DMS114 treated with DMSO at 0.1 percent for 48 hours (cell line): Measurements from ENCODE around the gene FPGS.

Source experiments
- DNase-seq: peaks from one replicate; lab custom pipeline; 2025; ENCODE audit not compliant: unreplicated experiment; lab: John Stamatoyannopoulos, UW

The FPGS gene

GRCh38 chr9:127785933-127786772 is 16.5 kb upstream of the FPGS start, which contains the start of gene CDK9:
Gene CDK9, plus strand, starts transcription at chr9:127786034. Its CDS starts 115 bp downstream, at chr9:127786149.
- DNase-seq: peak; percentile 54

GRCh38 chr9:127786773-127787104 is 15.9 kb upstream of the FPGS start:
- no peak for DNase-seq

- no peak for DNase-seq
These were observed 14.2 kb upstream of the FPGS start for GRCh38 chr9:127788337-127789011.

GRCh38 chr9:127789179-127789578 is 13.5 kb upstream of the FPGS start:
- no peak for DNase-seq

GRCh38 chr9:127790094-127790855 is 12.4 kb upstream of the FPGS start:
- DNase-seq: no peak

- DNase-seq: no peak
These were observed 11.6 kb upstream of the FPGS start for GRCh38 chr9:127791085-127791484.

GRCh38 chr9:127792417-127793031 is 10.2 kb upstream of the FPGS start:
- DNase-seq: no peak

GRCh38 chr9:127793093-127793708 is 9.5 kb upstream of the FPGS start:
- DNase-seq: no peak

- DNase-seq: no peak
These were observed 8.5 kb upstream of the FPGS start for GRCh38 chr9:127794001-127794791.

- no peak for DNase-seq
These were observed 6.4 kb upstream of the FPGS start for GRCh38 chr9:127796225-127796813.

- DNase-seq: no peak
These were observed 5.8 kb upstream of the FPGS start for GRCh38 chr9:127796852-127797370.

GRCh38 chr9:127801955-127802575 is 617 bp upstream of the FPGS start:
- no peak for DNase-seq

GRCh38 chr9:127803507-127804352 is 1.0 kb downstream of the FPGS start:
- no peak for DNase-seq

- DNase-seq: no peak
These were observed 2.9 kb downstream of the FPGS start for GRCh38 chr9:127805620-127806019.

GRCh38 chr9:127806871-127807270 is 4.2 kb downstream of the FPGS start:
- DNase-seq: no peak

GRCh38 chr9:127808347-127809001 is 5.8 kb downstream of the FPGS start:
- no peak for DNase-seq

- no peak for DNase-seq
These were observed 6.4 kb downstream of the FPGS start for GRCh38 chr9:127809002-127809539.
